ENCODE results near the gene CHRNB1.

GRCh38 chr17:7407485-7408251, 37.2 kb upstream of the CHRNB1 start, which contains the start of gene NLGN2:
- TF ChIP-seq CTCF (IDR thresholded peaks at IDR 0.05 in 2 of 3, conservative IDR thresholded peaks at IDR 0.05 in 1 of 3; ENCODE audit: control insufficient read depth in 2 of 3, extremely low read depth in 1 of 3, insufficient read depth in 1 of 3, low read depth in 3 of 3, low read length in 3 of 3): no peak
- no peak for TF ChIP-seq BCL3 (IDR thresholded peaks at IDR 0.05; ENCODE audit: borderline replicate concordance, insufficient read depth, low read depth, low read length, poor library complexity, severe bottlenecking)

Data from GM12878 (cell line).